ENCODE results near the gene NCAPG2.
"Not testable (repeated sequence)": the region's sequence is repeated elsewhere in the genome, so short reads cannot be mapped to it uniquely, and the experiment has no call there.

NCAPG2 gene

GRCh38 chr7:158666966-158667678 lies 37.5 kb downstream of the NCAPG2 start:
- DNase-seq (ENCODE audit: low spot score) = not testable (repeated sequence)

GRCh38 chr7:158666401-158666800 lies 38.2 kb downstream of the NCAPG2 start:
- DNase-seq (ENCODE audit: low spot score) = no peak

GRCh38 chr7:158664406-158664805 lies 40.2 kb downstream of the NCAPG2 start:
- DNase-seq (ENCODE audit: low spot score) = no peak

- no peak for DNase-seq (ENCODE audit: low spot score)
These were observed 41.2 kb downstream of the NCAPG2 start for GRCh38 chr7:158663428-158663741.

- DNase-seq (ENCODE audit: low spot score) = peak; percentile 7
These were observed 41.8 kb downstream of the NCAPG2 start for GRCh38 chr7:158662610-158663427.

- no peak for DNase-seq (ENCODE audit: low spot score)
These were observed 46.1 kb downstream of the NCAPG2 start for GRCh38 chr7:158658475-158658874.

GRCh38 chr7:158657189-158657746 lies 47.3 kb downstream of the NCAPG2 start:
- DNase-seq (ENCODE audit: low spot score) = no peak

- peak; percentile 39 for DNase-seq (ENCODE audit: low spot score)
These were observed 48.6 kb downstream of the NCAPG2 start for GRCh38 chr7:158655931-158656441.

- no peak for DNase-seq (ENCODE audit: low spot score)
These were observed 49.1 kb downstream of the NCAPG2 start for GRCh38 chr7:158655507-158655906.

GRCh38 chr7:158651968-158652565 lies 52.5 kb downstream of the NCAPG2 start:
- no peak for DNase-seq (ENCODE audit: low spot score)

- no peak for DNase-seq (ENCODE audit: low spot score)
These were observed 53.8 kb downstream of the NCAPG2 start for GRCh38 chr7:158650821-158651225.

- no peak for DNase-seq (ENCODE audit: low spot score)
These were observed 55.3 kb downstream of the NCAPG2 start for GRCh38 chr7:158649279-158649678.

- no peak for DNase-seq (ENCODE audit: low spot score)
These were observed 55.8 kb downstream of the NCAPG2 start for GRCh38 chr7:158648787-158649186.

GRCh38 chr7:158648168-158648567 lies 56.4 kb downstream of the NCAPG2 start:
- no peak for DNase-seq (ENCODE audit: low spot score)

- DNase-seq (ENCODE audit: low spot score) = no peak
These were observed 57.2 kb downstream of the NCAPG2 start for GRCh38 chr7:158647475-158647792.

GRCh38 chr7:158646766-158647474 lies 57.7 kb downstream of the NCAPG2 start:
- DNase-seq (ENCODE audit: low spot score) = no peak

GRCh38 chr7:158645842-158646241 lies 58.8 kb downstream of the NCAPG2 start:
- DNase-seq (ENCODE audit: low spot score) = no peak

GRCh38 chr7:158642149-158642548 lies 62.5 kb downstream of the NCAPG2 start:
- no peak for DNase-seq (ENCODE audit: low spot score)

- DNase-seq (ENCODE audit: low spot score) = no peak
These were observed 66.6 kb downstream of the NCAPG2 start for GRCh38 chr7:158638001-158638400.

GRCh38 chr7:158633055-158633956 lies 71.3 kb downstream of the NCAPG2 start:
- DNase-seq (ENCODE audit: low spot score) = no peak

- no peak for DNase-seq (ENCODE audit: low spot score)
These were observed 72.9 kb downstream of the NCAPG2 start for GRCh38 chr7:158631574-158632195.

Data from CD4-positive, alpha-beta T cell treated with Interleukin-15 for 4 hours (primary cell).